HG03135 (cell line): Measurements from ENCODE around the gene VPS8.
"Not testable (repeated sequence)": the region's sequence is repeated elsewhere in the genome, so short reads cannot be mapped to it uniquely, and the experiment has no call there.

Experiments
- ATAC-seq: cut with Tn5 transposase; IDR thresholded peaks from one replicate; pipeline ENCODE4 v1.9.1; 2021; ENCODE audit warnings: mild to moderate bottlenecking, moderate library complexity; ENCODE audit not compliant: unreplicated experiment

Gene VPS8

DNA sequence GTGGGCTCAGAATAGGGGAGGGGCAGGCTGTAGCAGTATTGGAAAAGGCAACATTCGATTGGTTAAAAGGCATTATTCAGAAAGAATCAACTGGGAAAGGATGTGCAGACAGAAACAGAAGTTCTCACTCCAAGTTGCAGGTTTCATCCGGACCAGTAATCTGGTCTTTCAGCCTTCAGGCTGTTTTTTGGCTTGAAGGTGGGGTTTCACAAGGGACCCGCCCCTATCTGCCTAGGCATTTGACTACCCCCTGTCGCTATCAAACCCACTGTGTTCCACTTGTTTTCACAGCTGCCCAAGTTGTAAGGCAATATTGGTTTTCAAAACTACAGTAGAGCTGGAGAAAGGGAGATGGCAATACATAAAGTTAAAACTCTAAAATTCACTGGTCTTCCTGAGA lies 96.9 kb downstream of the VPS8 start:
- ATAC-seq, result no peak

DNA sequence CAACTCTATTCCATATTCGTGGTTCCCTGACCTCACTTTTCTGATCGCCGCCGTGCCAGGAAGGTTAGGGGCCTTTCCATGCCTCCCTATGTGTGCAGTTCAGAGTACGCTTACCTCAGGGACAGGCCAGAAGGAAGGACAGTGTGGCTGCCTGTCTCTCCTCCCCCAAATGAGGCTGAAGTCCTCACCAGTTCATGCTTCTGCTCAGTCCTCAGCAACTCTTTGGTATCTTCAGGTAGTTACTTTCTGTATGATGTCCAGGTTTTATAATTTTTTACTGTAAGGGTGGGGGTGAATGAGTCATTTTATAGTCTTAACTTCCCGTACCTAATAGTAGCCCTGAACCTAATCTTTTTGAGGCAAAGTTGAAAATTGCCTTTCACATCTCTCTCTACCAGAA lies 98.7 kb downstream of the VPS8 start:
- ATAC-seq, result no peak

DNA sequence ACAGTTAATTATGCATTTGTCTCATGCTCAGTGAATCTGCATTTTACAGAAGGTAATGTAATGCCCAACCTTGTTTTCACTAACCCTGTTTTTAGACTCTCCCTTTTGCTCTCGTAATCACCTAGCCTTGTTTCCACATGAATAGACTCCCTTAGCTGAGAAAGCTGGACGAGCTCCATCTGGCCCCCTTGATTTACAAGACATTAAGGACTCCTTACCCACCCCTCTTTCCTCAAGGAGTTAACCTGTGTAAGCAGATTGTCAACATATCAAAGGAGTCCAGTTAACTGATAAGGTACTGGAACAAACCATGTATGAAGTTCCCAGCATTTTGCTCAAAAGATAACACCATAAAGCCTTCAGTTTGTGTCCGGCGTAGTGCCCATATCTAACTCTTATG lies 99.6 kb downstream of the VPS8 start:
- ATAC-seq, result no peak

DNA sequence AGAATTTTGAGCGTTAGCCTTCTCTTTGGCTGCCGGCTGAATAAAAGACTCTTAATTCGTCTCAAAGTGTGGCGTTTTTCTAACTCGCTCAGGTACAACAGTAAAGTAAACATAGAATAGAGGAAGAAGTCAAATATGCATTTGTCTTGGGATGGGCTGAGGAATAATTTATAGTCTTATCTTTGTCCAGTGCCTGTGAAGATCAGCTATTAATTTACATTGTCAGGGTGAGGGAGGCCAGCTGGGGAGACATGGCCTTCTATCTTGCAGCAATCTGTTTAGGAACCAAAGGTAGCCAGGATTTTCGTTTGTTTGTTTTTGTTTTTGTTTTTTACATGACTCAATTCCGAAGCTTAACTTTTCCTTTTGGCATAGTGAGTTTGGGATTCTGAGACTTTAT lies 100.2 kb downstream of the VPS8 start:
- no peak for ATAC-seq

DNA sequence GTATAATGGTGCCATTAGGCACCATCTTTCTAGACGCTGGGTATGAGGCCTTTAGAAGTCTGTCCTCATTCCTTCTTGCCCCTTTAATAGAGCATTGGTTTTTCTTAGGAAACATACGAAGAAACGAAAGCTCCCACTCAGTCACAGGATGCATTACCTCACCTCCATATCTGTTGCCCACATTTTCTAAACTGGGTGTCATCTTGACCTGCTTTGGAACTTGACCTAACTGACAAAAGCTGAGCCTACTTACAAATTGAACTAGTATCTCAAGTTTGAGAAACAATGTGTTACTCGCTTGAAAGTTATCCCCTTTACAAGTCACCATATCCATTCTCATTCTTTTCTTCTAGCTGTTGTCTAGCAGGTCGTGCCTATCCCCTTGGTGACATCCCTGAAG lies 102.7 kb downstream of the VPS8 start:
- no peak for ATAC-seq

DNA sequence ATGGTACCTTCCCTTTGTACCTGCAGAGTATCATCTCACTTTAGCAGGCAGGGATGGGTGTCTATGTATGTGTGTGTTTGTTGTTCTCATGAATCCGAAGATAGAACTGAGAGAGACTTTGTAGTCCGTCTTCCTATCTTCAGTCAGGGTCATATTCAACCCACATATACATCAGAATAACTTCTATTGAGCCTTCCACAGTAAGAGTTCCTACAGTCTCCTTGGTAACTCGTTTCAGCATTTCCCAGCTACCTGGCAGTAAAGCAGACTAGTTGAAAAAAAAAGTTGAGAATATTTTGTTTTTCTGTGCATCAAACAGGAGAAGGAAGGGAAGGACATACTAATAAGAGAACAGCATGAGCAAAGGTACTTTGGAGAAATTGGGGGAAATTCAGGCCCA lies 106.8 kb downstream of the VPS8 start:
- ATAC-seq, result no peak

DNA sequence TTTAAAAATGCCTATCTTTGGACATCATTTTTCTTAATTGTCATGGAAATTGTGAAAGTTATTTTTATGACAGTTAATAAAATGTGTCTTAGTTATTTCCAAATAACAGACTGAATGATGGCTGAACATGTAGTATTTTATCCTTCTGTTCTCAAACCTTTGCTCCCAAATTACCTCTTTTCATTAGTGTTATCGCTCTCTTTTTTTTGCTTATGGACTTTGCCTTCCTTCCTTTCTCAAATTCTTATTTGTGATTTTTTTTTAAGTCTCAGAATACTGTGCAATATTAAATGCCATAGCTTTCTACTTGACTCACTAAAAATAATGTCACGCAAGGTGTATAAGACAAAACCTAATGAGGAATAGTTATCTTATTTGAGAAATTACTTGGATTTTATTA lies 107.7 kb downstream of the VPS8 start:
- ATAC-seq, result no peak

DNA sequence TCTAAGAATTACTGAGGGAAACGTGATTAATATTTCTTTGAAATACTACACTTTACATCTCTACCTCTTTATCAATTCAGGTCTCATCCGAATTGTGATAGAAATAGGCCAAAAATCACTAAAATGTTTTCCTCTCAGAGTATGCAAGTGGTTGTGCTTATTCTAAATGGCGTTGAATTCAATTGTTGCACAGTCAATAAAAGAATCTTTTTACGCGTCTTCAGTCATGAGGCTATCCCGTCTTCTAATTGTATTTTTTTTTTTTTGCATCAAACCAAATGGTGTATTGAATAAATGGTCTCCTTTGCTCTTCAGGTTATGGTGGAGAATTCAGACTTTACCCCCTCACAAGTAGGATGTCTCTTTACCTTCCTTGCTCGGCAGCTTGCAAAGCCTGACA lies 112.6 kb downstream of the VPS8 start:
- ATAC-seq, result no peak

DNA sequence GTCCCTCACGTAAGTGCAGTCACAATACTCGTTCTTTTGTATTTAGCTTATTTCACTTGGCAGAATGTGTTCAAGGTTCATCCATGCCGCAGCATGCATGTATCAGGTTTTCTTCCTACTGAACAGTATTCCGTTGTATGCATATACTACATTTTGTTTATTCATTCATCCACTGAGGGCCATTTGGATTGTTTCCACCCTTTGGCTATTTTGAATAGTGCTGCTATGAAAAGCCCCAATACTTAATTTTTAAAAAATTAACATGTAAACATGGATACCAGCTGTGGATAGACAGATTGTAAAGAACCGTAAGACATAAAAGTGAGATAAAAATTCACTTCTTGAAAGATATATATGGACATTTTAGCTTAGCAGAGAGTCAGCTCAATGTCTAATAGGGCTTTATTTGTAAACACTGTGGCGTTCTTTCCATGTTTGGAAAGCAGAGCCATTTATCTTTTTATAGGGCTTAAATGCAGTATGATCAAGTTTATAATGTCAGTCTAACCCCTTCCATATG lies 115.9 kb downstream of the VPS8 start:
- no peak for ATAC-seq

DNA sequence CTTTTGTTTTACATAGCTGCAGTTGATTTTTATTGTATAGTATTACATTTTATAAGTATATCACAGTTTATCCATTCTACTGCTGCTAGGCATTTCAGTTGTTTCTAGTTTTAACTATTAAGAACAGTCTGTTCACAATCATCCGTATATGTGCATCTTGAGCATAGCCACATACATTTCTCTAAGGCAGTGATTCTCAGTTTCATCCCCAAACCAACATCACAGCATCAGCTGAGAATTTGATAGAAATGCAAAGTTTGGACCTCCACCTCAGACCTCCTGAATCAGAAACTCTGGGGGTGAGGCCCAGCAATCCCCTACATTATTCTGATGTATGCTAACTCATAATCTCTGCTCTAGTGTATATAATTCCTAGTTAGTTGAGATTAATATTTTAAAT lies 120.8 kb downstream of the VPS8 start:
- no peak for ATAC-seq

DNA sequence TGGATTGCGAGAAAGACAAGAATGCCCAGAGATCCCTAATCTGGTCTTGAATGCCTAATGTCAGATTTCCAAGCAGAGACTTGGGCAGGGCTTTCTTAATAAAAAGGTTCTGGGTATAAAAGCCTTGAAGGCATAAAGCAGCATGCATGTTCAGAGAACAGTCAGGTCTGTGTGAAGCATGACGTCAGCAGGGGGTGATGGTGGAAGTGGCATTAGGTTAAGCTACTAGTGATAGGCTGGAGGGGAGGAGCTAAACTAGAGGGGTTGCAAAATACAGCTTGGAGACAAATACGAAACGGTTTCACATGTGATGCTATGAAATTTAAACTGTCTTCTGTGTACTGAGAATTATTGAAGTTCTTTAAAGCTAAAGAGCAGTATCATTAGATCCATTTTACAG lies 125.6 kb downstream of the VPS8 start:
- no peak for ATAC-seq

DNA sequence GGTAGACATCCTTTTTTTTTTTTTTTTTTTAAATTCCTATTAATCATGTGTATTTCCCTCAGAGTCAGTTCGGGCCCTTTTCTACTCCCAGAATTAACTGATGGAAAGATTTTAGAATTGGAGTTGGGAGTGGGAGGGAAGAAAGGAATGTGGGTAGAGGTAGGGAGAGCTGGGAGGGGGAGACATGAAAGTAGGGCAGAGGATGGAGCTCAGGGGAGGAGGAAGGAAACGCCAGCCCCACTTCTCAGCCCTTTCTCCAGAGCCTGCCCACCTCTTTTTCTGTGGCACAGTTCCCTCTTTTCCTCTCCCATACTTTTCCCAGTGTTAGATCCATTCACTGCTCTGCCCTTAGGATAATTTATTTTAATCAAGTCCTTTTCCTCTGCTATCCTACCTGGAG lies 129.4 kb downstream of the VPS8 start:
- ATAC-seq, result no peak

DNA sequence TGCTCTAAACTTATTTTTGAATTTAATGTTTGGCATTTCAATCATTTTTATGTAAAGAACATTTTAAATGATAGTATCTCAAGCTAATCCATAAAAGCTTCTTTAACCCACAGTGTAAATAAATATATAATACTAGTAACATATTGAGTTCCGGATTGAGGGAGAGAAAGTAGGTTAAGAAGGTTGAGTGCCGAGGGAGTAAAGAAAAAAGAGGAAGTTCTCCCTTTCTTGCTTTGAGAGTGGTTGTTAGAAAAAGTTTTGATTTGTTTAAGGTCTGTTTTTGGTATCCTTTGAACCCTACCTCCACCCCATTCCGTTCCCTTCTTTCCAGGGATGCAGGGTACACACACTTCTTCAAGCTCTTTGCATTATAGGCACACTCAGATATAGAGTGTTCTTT lies 130.8 kb downstream of the VPS8 start:
- ATAC-seq, result no peak

DNA sequence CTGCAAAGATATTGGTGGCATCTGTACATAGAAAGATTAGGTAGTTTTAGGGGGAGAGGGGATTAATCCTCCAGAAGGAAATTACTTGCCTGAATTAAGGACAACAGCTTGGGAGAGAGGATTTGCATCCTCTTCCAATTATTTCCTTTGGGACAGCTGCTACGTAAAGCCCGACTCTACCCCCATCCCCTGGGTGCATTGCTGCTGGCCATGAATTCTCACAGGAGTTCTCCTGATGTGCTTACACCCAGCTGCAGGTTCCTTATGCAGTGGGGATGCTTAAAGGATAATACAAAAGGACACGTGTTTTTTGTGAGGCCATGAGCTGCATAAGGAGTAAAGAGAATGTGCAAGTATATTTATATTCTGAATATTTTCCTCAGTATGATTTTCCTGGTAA lies 132.3 kb downstream of the VPS8 start:
- ATAC-seq, result no peak

DNA sequence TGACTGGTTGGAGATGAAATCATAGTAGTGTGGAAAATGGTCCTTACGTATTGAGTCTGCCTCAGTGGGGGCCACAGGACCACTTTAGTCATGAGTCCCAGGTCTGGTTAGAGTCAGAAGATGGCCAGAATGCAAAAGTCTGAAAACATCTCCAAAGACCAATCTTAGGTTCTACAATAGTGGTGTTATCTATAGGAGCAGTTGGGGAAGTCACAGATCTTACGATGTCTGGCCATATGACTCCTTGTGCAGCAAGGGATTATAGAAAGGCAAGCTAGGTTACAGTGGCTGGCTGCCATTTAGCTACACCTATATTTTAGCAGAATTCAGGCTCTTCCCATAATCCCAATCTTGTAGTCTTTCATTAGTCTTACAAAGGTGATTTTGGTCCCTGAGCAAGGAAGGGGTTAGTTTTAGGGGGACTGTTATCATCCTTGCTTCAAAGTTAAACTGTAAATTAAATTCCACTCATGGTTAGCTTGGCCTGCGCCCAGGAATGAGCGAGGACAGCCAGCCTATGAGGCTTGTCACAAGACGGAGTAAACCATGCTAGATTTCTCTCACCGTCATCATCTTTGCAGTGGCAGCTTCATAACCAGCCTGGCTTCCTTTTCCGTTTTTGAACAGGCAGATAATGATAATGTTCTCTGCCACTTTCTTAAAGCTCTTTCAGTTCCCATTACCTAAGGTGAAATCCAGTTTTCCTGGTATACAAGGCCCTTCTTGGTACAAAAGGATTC lies 134.1 kb downstream of the VPS8 start:
- no peak for ATAC-seq

DNA sequence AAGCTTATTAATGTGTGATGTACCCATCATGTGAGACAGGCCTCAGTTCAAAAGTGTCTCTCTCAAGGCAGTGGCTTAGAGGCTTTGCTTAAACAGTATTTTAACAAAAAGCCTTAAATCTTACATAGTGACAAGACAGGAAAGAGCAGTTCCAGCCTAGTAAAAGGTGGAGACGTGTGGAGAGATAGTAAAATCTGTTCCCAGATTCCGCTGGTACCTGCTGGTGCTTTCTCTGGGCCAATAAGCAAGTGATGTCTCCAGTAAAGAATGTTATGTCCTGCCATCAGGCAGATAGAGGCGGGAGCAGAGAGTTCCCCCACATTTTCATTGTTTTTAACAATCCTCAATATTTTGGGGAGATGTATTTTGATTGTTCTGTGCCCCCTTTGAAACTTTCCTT lies 135.0 kb downstream of the VPS8 start:
- ATAC-seq, result no peak

DNA sequence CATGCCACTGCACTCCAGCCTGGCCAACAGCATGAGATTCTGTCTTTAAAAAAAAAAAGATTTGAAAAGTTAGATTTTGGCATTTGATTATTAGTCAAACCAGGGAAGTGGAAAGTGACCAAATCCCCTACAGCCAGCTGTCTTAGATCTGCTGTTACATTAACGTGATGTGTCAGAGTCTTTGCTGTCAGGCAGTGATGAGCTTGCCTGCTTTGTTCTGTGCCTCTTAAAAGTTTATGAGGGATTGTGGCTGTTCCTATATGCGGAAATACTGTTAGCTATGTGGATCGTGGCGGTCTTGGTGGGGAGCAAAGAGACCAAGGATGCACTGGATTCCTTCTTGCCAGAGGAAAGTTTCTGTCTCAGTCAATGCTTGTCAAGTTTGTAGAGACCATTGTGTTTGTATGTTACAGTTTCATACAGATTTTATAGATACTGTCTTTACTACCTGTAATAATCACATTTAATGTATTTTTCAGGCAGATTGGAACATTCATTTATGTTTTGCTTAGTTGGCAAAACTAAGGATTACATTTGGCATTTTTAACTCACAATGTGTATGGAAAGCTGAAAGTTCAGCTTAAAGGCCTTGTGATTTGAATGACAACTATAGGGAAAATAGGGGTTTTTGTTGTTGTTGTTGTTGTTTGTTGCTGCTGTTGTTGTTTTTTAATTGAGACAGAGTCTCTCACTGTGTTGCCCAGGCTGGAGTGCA lies 137.4 kb downstream of the VPS8 start:
- ATAC-seq, result no peak

DNA sequence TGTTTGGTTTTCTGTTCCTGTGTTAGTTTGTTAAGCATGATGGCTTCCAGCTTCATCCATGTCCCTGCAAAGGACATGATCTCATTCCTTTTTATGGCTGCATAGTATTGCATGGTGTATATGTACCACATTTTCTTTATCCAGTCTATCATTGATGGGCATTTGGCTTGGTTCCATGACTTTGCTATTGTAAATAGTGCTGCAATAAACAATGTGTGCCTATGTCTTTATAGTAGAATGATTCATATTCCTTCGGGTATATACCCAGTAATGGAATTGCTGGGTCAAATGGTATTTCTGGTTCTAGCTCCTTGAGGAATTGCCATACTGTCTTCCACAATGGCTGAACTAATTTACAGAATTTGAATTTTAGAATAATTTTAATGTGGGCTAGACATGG lies 138.8 kb downstream of the VPS8 start:
- ATAC-seq, result not testable (repeated sequence)

DNA sequence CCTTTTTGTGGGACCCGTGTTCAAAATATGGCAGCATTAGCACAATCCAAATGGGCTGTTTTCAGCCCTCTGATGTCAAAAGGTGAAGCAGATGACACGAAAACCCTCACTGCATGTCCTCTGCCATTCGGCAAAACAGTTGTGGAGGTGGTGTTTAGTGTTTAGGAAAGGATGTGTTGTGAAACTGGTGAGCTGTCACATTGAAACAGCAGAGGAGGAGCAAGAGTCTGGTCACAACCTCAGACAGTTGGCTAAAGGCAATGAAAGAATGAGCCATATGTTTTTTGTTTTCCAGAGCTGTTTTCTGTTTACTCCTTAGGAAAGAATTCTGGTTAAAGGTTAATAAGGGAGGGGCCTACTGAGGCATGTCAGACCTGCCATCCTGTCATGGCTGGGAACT lies 140.7 kb downstream of the VPS8 start:
- no peak for ATAC-seq

DNA sequence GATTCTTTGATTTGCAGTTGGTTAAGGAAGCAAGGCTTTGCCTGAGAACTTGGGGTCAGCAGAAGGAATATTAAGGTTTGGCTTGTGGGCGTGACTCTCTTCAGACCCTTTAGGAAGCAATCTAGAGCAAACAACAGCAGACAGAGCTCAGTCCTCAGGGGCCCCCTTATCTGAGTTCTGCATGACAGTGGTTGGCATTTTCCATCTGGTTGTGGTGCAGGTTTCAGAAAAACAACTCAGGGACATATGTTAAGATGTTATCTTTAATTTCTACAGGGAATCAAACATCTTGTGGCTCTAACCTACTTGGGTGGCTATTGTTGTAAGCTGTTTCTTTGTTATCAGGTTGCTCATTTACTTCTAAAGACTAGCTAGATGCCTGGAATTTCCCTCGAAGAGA lies 141.4 kb downstream of the VPS8 start:
- no peak for ATAC-seq

DNA sequence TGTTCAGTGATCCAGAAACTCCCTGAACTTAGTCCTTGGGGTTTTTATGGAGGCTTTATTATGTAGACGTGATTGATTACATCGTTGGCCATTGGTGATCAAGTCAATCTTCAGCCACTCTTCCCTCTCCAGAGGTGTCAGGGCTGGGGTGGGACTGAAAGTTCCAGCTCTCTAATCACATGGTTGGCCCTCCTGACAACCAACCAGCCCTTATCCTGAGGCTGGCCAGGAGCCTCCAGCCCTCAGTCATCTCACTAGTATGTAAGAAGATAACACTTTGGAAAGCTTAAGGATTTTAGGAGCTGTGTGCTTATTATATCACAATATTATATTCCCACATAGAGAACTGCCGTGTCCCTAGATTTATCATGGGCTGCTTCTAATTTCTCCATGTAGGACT lies 142.3 kb downstream of the VPS8 start:
- no peak for ATAC-seq

DNA sequence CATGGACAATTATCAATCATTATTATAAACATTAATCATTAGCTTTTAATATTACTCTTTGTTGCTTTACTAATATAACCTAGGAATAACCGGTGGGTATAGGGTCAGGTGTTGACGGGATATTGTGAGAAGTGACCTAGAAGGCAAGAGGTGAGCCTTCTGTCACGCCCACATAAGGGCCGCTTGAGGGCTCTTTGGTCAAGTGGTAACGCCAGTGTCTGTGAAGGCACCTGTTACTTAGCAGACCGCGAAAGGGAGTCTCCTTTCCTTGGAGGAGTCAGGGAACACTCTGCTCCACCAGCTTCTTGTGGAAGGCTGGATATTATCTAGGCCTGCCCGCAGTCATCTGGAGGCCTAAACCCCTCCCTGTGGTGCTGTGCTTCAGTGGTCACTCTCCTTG lies 142.9 kb downstream of the VPS8 start:
- ATAC-seq, result not testable (repeated sequence)
